WTC11 (cell line): ENCODE results near the gene TREML1. TPM values are rescaled to one million over a fixed set of nuclear protein-coding genes. Genes with fewer than 3 reads are reported as not detected.

Experiments used
- ATAC-seq: fragments of 200-7000 bp; cut with Tn5 transposase; 2 replicates; pipeline ENCODE4 v1.10.0; 2021; ENCODE audit warnings: mild to moderate bottlenecking, moderate library complexity
- CTCF ChIA-PET: fragments of 300-600 bp; sonication (Branson Sonifier 250); formaldehyde crosslinking; loops from one replicate; lab custom pipeline; 2021; ENCODE audit warnings: antibody characterized with exemption; lab: Charles Lee
- POLR2A ChIA-PET: fragments of 350-600 bp; sonication (Branson Sonifier 250); formaldehyde crosslinking; loops from one replicate; lab custom pipeline; 2021; ENCODE audit warnings: antibody characterized with exemption; lab: Charles Lee
- DNase-seq: peaks from one replicate; pipeline ENCODE4 v3.0.0; 2021; ENCODE audit warnings: low spot score
- H3K27ac Mint-ChIP-seq: 2 replicates; pipeline ENCODE4 v1.8.0; 2021; ENCODE audit warnings: mixed read lengths
- H3K27me3 Mint-ChIP-seq: 2 replicates; pipeline ENCODE4 v1.8.0; 2021; ENCODE audit warnings: low read depth, mild to moderate bottlenecking, moderate library complexity, mixed read lengths
- H3K36me3 Mint-ChIP-seq: 2 replicates; pipeline ENCODE4 v1.8.0; 2021; ENCODE audit warnings: mixed read lengths
- H3K4me1 Mint-ChIP-seq: 2 replicates; pipeline ENCODE4 v1.8.0; 2022; ENCODE audit warnings: mixed read lengths
- H3K4me3 Mint-ChIP-seq: 2 replicates; pipeline ENCODE4 v1.8.0; 2021; ENCODE audit warnings: mild to moderate bottlenecking, moderate library complexity, mixed read lengths
- H3K9me3 Mint-ChIP-seq: 2 replicates; pipeline ENCODE4 v1.8.0; 2021; ENCODE audit warnings: mixed read lengths
- ELF4 ChIP-seq: sonication (generic); formaldehyde crosslinking; IDR thresholded peaks from 2 replicates; pipeline ENCODE4 v1.8.1; 2022; ENCODE audit warnings: low read depth, mild to moderate bottlenecking, moderate library complexity, missing genetic modification reagents
- ETV6 ChIP-seq: sonication (generic); formaldehyde crosslinking; IDR thresholded peaks from 2 replicates; pipeline ENCODE4 v1.8.1; 2022; ENCODE audit warnings: mild to moderate bottlenecking, missing genetic modification reagents
- GABPB1 ChIP-seq: sonication (generic); formaldehyde crosslinking; IDR thresholded peaks from 2 replicates; pipeline ENCODE4 v1.8.1; 2023; ENCODE audit warnings: mild to moderate bottlenecking, missing genetic modification reagents
- OVOL2 ChIP-seq: fragments of 250-450 bp; sonication (Bioruptor Pico); IDR thresholded peaks from 2 replicates; pipeline ENCODE4 v1.9.0; 2021; ENCODE audit warnings: mild to moderate bottlenecking, borderline replicate concordance
- ZNF317 ChIP-seq: sonication (generic); formaldehyde crosslinking; IDR thresholded peaks from 2 replicates; pipeline ENCODE4 v1.8.1; 2023; ENCODE audit warnings: low read depth, mild to moderate bottlenecking, moderate library complexity, missing genetic modification reagents, borderline replicate concordance
- ZNF396 ChIP-seq: fragments of 250-450 bp; sonication (Bioruptor Pico); IDR thresholded peaks from 2 replicates; pipeline ENCODE4 v1.8.0; 2021; ENCODE audit warnings: mild to moderate bottlenecking, moderate library complexity, borderline replicate concordance
- ZNF423 ChIP-seq: fragments of 250-450 bp; sonication (Bioruptor Pico); IDR thresholded peaks from 2 replicates; pipeline ENCODE4 v2.1.2; 2022; ENCODE audit warnings: mild to moderate bottlenecking, moderate library complexity
- total RNA-seq: library from RNA; stranded (reverse); gene quantifications from 3 replicates; pipeline ENCODE4 v1.2.3, GENCODE V29; 2021
- TF ChIP-seq, protein P1 (sequence below): fragments of 250-450 bp; sonication (Bioruptor Pico); IDR thresholded peaks from 2 replicates; pipeline ENCODE4 v1.9.0; 2021; ENCODE audit warnings: mild to moderate bottlenecking, borderline replicate concordance
- TF ChIP-seq, protein P2 (sequence below): sonication (generic); formaldehyde crosslinking; IDR thresholded peaks from 2 replicates; pipeline ENCODE4 v1.8.1; 2022; ENCODE audit warnings: mild to moderate bottlenecking, moderate library complexity, missing genetic modification reagents
- TF ChIP-seq, protein P3 (sequence below): fragments of 250-450 bp; sonication (Bioruptor Pico); conservative IDR thresholded peaks from 2 replicates; pipeline ENCODE4 v1.9.0; 2021; ENCODE audit warnings: mild to moderate bottlenecking
- TF ChIP-seq, protein P4 (sequence below): fragments of 250-450 bp; sonication (Bioruptor Pico); IDR thresholded peaks from 2 replicates; pipeline ENCODE4 v1.8.0; 2021; ENCODE audit warnings: mild to moderate bottlenecking
- TF ChIP-seq, protein P5 (sequence below): sonication (generic); formaldehyde crosslinking; IDR thresholded peaks from 2 replicates; pipeline ENCODE4 v1.8.1; 2022; ENCODE audit warnings: low read depth, mild to moderate bottlenecking, moderate library complexity, missing genetic modification reagents, borderline replicate concordance

The TREML1 gene
- total RNA-seq, 1 experiment from 2014 or later: not detected

DNA sequence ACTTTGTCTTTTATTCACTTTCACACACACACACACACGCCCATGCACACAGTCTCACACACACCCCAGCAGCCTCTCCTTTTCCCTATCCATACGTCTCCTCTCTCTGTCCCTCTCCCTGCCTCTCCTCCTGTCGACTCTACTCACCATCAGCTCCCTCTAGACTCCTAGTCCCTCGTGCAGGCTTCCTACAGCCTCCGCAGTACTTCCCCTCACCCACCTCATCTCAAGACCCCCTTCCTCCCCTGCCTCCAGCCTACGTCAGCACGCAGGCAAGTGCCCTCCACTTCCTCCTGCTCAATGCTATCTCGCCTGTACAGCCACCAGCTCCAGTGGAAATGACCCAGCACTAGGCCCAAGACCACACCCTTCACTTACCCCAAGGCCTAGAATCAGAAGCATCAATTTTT lies 47.6 kb upstream of the TREML1 start (continued):
- TF ChIP-seq, protein P1, sequence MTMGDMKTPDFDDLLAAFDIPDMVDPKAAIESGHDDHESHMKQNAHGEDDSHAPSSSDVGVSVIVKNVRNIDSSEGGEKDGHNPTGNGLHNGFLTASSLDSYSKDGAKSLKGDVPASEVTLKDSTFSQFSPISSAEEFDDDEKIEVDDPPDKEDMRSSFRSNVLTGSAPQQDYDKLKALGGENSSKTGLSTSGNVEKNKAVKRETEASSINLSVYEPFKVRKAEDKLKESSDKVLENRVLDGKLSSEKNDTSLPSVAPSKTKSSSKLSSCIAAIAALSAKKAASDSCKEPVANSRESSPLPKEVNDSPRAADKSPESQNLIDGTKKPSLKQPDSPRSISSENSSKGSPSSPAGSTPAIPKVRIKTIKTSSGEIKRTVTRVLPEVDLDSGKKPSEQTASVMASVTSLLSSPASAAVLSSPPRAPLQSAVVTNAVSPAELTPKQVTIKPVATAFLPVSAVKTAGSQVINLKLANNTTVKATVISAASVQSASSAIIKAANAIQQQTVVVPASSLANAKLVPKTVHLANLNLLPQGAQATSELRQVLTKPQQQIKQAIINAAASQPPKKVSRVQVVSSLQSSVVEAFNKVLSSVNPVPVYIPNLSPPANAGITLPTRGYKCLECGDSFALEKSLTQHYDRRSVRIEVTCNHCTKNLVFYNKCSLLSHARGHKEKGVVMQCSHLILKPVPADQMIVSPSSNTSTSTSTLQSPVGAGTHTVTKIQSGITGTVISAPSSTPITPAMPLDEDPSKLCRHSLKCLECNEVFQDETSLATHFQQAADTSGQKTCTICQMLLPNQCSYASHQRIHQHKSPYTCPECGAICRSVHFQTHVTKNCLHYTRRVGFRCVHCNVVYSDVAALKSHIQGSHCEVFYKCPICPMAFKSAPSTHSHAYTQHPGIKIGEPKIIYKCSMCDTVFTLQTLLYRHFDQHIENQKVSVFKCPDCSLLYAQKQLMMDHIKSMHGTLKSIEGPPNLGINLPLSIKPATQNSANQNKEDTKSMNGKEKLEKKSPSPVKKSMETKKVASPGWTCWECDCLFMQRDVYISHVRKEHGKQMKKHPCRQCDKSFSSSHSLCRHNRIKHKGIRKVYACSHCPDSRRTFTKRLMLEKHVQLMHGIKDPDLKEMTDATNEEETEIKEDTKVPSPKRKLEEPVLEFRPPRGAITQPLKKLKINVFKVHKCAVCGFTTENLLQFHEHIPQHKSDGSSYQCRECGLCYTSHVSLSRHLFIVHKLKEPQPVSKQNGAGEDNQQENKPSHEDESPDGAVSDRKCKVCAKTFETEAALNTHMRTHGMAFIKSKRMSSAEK: no peak
- TF ChIP-seq, protein P2, sequence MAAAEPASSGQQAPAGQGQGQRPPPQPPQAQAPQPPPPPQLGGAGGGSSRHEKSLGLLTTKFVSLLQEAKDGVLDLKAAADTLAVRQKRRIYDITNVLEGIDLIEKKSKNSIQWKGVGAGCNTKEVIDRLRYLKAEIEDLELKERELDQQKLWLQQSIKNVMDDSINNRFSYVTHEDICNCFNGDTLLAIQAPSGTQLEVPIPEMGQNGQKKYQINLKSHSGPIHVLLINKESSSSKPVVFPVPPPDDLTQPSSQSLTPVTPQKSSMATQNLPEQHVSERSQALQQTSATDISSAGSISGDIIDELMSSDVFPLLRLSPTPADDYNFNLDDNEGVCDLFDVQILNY (CRISPR knock-in tag): no peak

DNA sequence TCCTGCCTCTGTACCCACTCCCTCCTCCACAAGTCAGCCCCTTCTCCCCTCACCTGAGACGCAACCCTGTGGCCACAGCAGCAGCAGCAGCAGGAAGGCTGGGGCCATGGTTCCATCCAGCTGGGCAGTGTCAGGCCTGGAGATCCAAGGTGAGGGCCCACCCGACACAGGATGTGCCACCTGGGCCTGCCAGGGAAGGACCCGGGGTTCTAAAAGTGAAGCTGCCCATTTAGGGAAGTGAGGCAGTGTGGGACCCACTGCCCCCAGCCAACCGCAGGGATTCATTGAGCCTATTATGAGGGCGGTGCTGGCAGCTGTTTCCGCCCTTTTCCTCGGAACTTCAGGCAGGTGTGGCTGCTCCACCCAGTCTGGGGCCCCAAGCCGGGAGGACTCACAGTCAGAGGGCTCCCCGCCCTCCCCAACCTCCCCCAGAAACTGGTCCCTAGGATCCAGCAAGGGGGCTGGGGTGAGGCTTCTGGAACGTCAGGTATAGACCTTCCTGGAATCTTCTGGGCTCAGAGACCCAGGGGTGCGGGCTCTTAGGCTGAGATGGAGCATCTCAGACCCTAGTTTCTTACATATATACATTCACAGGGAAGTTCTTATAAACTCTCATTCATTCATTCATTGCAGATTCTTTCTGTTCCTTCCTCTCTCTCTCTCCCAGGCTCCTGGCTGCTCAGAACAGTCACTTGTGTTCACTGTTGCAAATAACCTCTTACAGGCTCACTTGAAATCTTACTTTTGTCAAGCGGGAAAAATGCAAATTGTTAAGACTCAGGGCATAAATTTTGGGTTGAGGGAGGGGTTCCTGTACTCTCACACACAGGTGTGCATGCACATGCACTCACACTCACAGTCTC lies 47.0 kb upstream of the TREML1 start, which contains the start of gene TREML2:
TREML2 (minus strand) TSS at position 249 of the 863 bp plus-strand sequence; CDS start at position 108, 141 bp downstream.
- POLR2A ChIA-PET: no interaction called here

More for the DNA sequence above, 47.0 kb upstream of the TREML1 start, which contains the start of gene TREML2:
- DNase-seq: no peak
- H3K27me3 Mint-ChIP-seq: peaks cover 2% of the 10 kb centered on the region; the same call in 1 of the 2 replicates
- no peaks in the 10 kb centered on the region for H3K36me3 Mint-ChIP-seq
- TF ChIP-seq ZNF317 (CRISPR knock-in tag) (no peak), GABPB1 (CRISPR knock-in tag) (no peak), OVOL2 (CRISPR knock-in tag) (no peak), ZNF396 (CRISPR knock-in tag) (no peak), ZNF423 (CRISPR knock-in tag) (no peak), ELF4 (CRISPR knock-in tag) (no peak), ETV6 (no peak)
- TF ChIP-seq, protein P3, sequence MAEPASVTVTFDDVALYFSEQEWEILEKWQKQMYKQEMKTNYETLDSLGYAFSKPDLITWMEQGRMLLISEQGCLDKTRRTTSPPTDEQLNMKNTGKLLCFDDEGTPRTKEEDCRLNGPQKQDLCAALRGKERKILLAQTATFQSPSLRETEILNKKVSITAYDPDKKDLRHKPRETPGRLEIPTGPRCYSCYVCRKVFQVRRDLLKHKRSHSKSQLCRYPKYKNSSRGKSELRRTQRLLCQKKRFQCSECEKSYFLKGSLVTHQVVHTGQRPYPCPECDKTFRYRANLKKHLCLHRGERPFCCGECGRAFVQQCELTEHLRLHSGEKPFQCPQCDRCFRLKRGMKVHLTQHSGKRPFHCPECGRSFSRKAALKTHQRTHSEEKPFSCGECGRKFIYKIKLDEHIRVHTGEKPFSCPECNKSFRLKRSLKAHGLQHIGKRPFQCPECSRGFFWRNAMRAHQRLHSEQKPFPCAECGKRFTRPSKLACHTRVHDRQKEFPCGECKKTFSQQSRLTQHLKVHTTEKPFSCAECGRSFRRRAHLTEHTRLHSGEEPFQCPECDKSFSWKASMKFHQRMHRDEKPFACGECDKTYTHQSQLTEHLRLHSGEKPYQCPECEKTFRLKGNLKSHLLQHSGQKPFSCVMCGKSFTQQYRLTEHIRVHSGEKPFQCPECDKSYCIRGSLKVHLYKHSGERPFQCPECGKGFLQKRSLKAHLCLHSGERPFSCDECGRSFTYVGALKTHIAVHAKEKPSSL (CRISPR knock-in tag): no peak
- TF ChIP-seq, protein P2 (CRISPR knock-in tag): no peak
- TF ChIP-seq, protein P4, sequence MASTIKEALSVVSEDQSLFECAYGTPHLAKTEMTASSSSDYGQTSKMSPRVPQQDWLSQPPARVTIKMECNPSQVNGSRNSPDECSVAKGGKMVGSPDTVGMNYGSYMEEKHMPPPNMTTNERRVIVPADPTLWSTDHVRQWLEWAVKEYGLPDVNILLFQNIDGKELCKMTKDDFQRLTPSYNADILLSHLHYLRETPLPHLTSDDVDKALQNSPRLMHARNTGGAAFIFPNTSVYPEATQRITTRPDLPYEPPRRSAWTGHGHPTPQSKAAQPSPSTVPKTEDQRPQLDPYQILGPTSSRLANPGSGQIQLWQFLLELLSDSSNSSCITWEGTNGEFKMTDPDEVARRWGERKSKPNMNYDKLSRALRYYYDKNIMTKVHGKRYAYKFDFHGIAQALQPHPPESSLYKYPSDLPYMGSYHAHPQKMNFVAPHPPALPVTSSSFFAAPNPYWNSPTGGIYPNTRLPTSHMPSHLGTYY: no peak
- TF ChIP-seq, protein P5, sequence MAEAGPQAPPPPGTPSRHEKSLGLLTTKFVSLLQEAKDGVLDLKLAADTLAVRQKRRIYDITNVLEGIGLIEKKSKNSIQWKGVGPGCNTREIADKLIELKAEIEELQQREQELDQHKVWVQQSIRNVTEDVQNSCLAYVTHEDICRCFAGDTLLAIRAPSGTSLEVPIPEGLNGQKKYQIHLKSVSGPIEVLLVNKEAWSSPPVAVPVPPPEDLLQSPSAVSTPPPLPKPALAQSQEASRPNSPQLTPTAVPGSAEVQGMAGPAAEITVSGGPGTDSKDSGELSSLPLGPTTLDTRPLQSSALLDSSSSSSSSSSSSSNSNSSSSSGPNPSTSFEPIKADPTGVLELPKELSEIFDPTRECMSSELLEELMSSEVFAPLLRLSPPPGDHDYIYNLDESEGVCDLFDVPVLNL: no peak
- no peak within 1 kb of the TSS for H3K4me3 Mint-ChIP-seq
- H3K4me1 Mint-ChIP-seq: peaks cover 26% of the 10 kb centered on the region
- H3K27ac Mint-ChIP-seq: no peak within 1 kb of the TSS
- ATAC-seq: peak; percentile 29
- H3K9me3 Mint-ChIP-seq: no peaks in the 10 kb centered on the region
- CTCF ChIA-PET: interaction anchor here (0.6 to 2.4 kb wide), 8 partner anchors 9 to 377 kb away, joined by 3 to 28 read pairs (median 6); no protein-coding TSS in a partner anchor
